Liver (tissue), 9 donors: ENCODE measurements around the gene TFCP2. TPM values are rescaled to one million over a fixed set of nuclear protein-coding genes. Genes with fewer than 3 reads are reported as not detected.

Source experiments
- DNase-seq: peaks from one replicate; pipeline ENCODE4 v3.0.0-alpha.2; 2017; ENCODE audit warnings: low spot score
- H3K27ac ChIP-seq, 2 donors: one replicate each; pipeline ENCODE4 v1.7.0; 2013; ENCODE audit warnings: inconsistent platforms in 2 of 2, low read length in 2 of 2, control low read depth in 1 of 2, low read depth in 1 of 2, mild to moderate bottlenecking in 1 of 2
- H3K27me3 ChIP-seq, 4 donors: one replicate each; pipeline versions ENCODE4 v1.6.1 to v1.7.0; 2013; ENCODE audit warnings: low read length in 3 of 4, inconsistent platforms in 1 of 4, mild to moderate bottlenecking in 1 of 4, moderate library complexity in 1 of 4; ENCODE audit not compliant: control insufficient read depth in 4 of 4, insufficient read depth in 4 of 4
- H3K36me3 ChIP-seq, 4 donors: one replicate each; pipeline versions ENCODE4 v1.6.1 to v1.7.0; 2013; ENCODE audit warnings: low read length in 3 of 4, mild to moderate bottlenecking in 3 of 4, low read depth in 1 of 4, moderate library complexity in 1 of 4; ENCODE audit not compliant: control insufficient read depth in 4 of 4, insufficient read depth in 3 of 4
- H3K4me1 ChIP-seq, 4 donors: one replicate each; pipeline versions ENCODE4 v1.6.1 to v1.7.0; 2013; ENCODE audit warnings: low read length in 3 of 4, mild to moderate bottlenecking in 3 of 4, moderate library complexity in 1 of 4; ENCODE audit not compliant: control insufficient read depth in 4 of 4, insufficient read depth in 4 of 4
- H3K4me3 ChIP-seq, 3 donors: one replicate each; pipeline versions ENCODE4 v1.6.1 to v1.7.0; 2013; ENCODE audit warnings: low read length in 3 of 3, control low read depth in 1 of 3, low read depth in 1 of 3, mild to moderate bottlenecking in 1 of 3
- H3K9ac ChIP-seq, 2 donors: one replicate each; pipeline ENCODE4 v1.7.0; 2013; ENCODE audit warnings: low read length in 2 of 2, mild to moderate bottlenecking in 2 of 2, moderate library complexity in 2 of 2, control low read depth in 1 of 2, low read depth in 1 of 2
- H3K9me3 ChIP-seq, 4 donors: one replicate each; pipeline versions ENCODE4 v1.6.1 to v1.7.0; 2013; ENCODE audit warnings: low read length in 3 of 4; ENCODE audit not compliant: control insufficient read depth in 4 of 4
- ATF3 ChIP-seq: IDR thresholded peaks from 2 replicates; pipeline ENCODE4 v1.6.1; 2016; ENCODE audit warnings: antibody characterized with exemption
- EGR1 ChIP-seq, 2 donors: IDR thresholded peaks; 2 replicates each; pipeline ENCODE4 v1.6.1; 2016 to 2018; ENCODE audit warnings: antibody characterized with exemption in 2 of 2, low read depth in 2 of 2
- FOXA1 ChIP-seq: IDR thresholded peaks from 2 replicates; pipeline ENCODE4 v1.6.1; 2016; ENCODE audit warnings: antibody characterized with exemption
- GABPA ChIP-seq, 2 donors: IDR thresholded peaks in 1 of 2; conservative IDR thresholded peaks in 1 of 2; 2 replicates each; pipeline ENCODE4 v1.6.1; 2016; ENCODE audit warnings: antibody characterized with exemption in 2 of 2, mild to moderate bottlenecking in 1 of 2, moderate library complexity in 1 of 2
- HNF4A ChIP-seq, 2 donors: conservative IDR thresholded peaks; 2 replicates each; pipeline ENCODE4 v1.6.1; 2016; ENCODE audit warnings: antibody characterized with exemption in 2 of 2, mild to moderate bottlenecking in 2 of 2
- HNF4G ChIP-seq: IDR thresholded peaks from 2 replicates; pipeline ENCODE4 v1.6.1; 2016; ENCODE audit warnings: antibody characterized with exemption
- JUND ChIP-seq, 2 donors: IDR thresholded peaks; 2 replicates each; pipeline ENCODE4 v1.6.1; 2016; ENCODE audit warnings: antibody characterized with exemption in 2 of 2
- NR2F2 ChIP-seq: IDR thresholded peaks from 2 replicates; pipeline ENCODE4 v1.6.1; 2016; ENCODE audit warnings: antibody characterized with exemption
- RAD21 ChIP-seq, 2 donors: IDR thresholded peaks; 2 replicates each; pipeline ENCODE4 v1.6.1; 2016; ENCODE audit warnings: antibody characterized with exemption in 2 of 2, mild to moderate bottlenecking in 2 of 2
- REST ChIP-seq: IDR thresholded peaks from 2 replicates; pipeline ENCODE4 v1.6.1; 2016; ENCODE audit warnings: antibody characterized with exemption, mild to moderate bottlenecking
- RXRA ChIP-seq, 2 donors: IDR thresholded peaks; 2 replicates each; pipeline ENCODE4 v1.6.1; 2017 to 2018; ENCODE audit warnings: antibody characterized with exemption in 2 of 2, mild to moderate bottlenecking in 1 of 2
- YY1 ChIP-seq: IDR thresholded peaks from 2 replicates; pipeline ENCODE4 v1.6.1; 2016; ENCODE audit warnings: antibody characterized with exemption, mild to moderate bottlenecking
- ZBTB33 ChIP-seq: IDR thresholded peaks from 2 replicates; pipeline ENCODE4 v1.6.1; 2016; ENCODE audit warnings: antibody characterized with exemption
- WGBS: extraction: QIAGEN DNeasy Blood & Tissue Kit; methylation state at CpG from one replicate; pipeline ENCODE4 v1.1.7; 2013; 5-methylcytosine and 5-hydroxymethylcytosine counted together
- polyA plus RNA-seq, 2 donors: library from polyadenylated mRNA; stranded (reverse) in 1 of 2; unstranded in 1 of 2; fragments of 200-250 nt in 1 of 2; fragments of >200 nt in 1 of 2; fragmentation: Nextera tagmentation in 1 of 2; extraction: Ambion mirVana in 1 of 2; gene quantifications; one replicate each; pipeline versions ENCODE4 v1.2.1 to v1.2.3, GENCODE V29; 2013 to 2015
- total RNA-seq, 2 donors: library from RNA; depleted of rRNA; stranded (reverse); fragments of >200 nt; gene quantifications; one replicate each; pipeline ENCODE4 v1.2.3, GENCODE V29; 2014
- donor health status: healthy.
- donor health status: healthy.
- donor health status: healthy.
- donor health status: healthy.
- donor health status: healthy.

TFCP2 gene
- total and polyA plus RNA-seq, 4 donors = 1.6 to 8.6 (median 5.1) TPM

GRCh38 chr12:51183816-51184215 lies 10.9 kb upstream of the TFCP2 start:
- no peaks in the 10 kb centered on the region for H3K4me1 ChIP-seq
- no peak for TF ChIP-seq HNF4G
- no peak for TF ChIP-seq REST
- TF ChIP-seq GABPA (IDR thresholded peaks at IDR 0.05 in 1 of 2, conservative IDR thresholded peaks at IDR 0.05 in 1 of 2) = no peak
- TF ChIP-seq EGR1 (IDR thresholded peaks at IDR 0.05; ENCODE audit: low read depth in 2 of 2) = no peak
- TF ChIP-seq RAD21 (IDR thresholded peaks at IDR 0.05) = no peak
- no peak for TF ChIP-seq FOXA1
- no peak for TF ChIP-seq YY1
- TF ChIP-seq JUND (IDR thresholded peaks at IDR 0.05) = no peak
- no peak overlapping the region for H3K27ac ChIP-seq
- no peak for DNase-seq
- H3K9me3 ChIP-seq = no peaks in the 10 kb centered on the region
- H3K36me3 ChIP-seq = no peaks in the 10 kb centered on the region
- WGBS = 61% methylated on average over 3 of the region's 3 CpGs
- no peaks in the 10 kb centered on the region for H3K27me3 ChIP-seq
- no peak overlapping the region for H3K9ac ChIP-seq
- H3K4me3 ChIP-seq = no peak overlapping the region

GRCh38 chr12:51183349-51183748 lies 10.4 kb upstream of the TFCP2 start:
- H3K27ac ChIP-seq = no peak overlapping the region
- H3K9ac ChIP-seq = no peak overlapping the region
- no peaks in the 10 kb centered on the region for H3K27me3 ChIP-seq
- no peaks in the 10 kb centered on the region for H3K36me3 ChIP-seq
- no peaks in the 10 kb centered on the region for H3K4me1 ChIP-seq
- H3K4me3 ChIP-seq = no peak overlapping the region
- DNase-seq = no peak
- no peaks in the 10 kb centered on the region for H3K9me3 ChIP-seq
- TF ChIP-seq ATF3 (no peak), HNF4A (conservative IDR thresholded peaks at IDR 0.05) (no peak), JUND (IDR thresholded peaks at IDR 0.05) (no peak), REST (no peak), RXRA (IDR thresholded peaks at IDR 0.05) (no peak), ZBTB33 (no peak), NR2F2 (no peak)
- WGBS = 79% methylated on average over 3 of the region's 3 CpGs
